Stimulated activated CD4-positive, alpha-beta T cell treated with anti-CD3 and anti-CD28 coated beads, Interleukin-1b, Interleukin-23, amount 100 ng/mL, for 24 hours (primary cell): ENCODE results near the gene APC.

Source experiments
- DNase-seq, 4 experiments: peaks; one replicate each; pipeline ENCODE4 v3.0.0-alpha.2; 2020; ENCODE audit warnings: low read depth in 4 of 4, low spot score in 1 of 4

The APC gene

DNA sequence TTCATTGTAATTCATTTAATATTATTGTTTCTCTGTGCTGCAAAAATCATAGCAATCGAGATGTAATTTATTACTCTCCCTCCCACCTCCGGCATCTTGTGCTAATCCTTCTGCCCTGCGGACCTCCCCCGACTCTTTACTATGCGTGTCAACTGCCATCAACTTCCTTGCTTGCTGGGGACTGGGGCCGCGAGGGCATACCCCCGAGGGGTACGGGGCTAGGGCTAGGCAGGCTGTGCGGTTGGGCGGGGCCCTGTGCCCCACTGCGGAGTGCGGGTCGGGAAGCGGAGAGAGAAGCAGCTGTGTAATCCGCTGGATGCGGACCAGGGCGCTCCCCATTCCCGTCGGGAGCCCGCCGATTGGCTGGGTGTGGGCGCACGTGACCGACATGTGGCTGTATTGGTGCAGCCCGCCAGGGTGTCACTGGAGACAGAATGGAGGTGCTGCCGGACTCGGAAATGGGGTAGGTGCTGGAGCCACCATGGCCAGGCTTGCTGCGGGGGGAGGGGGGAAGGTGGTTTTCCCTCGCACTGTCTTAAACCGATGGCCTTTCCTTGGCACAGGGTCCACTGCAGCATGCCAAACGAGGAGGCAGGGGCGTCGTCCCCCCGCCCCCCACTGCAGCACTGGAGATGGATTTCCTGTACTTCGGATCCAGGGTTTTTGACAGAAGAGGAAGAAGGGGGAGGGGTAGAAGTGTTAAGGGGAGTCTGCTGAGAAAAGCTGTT is at the start of gene APC:
Gene APC (plus strand): TSS at position 423 of the 728 bp plus-strand sequence. CDS start 17,006 bp downstream, outside the sequence.
- peak; percentile 48 to 80 (median 64) for DNase-seq

DNA sequence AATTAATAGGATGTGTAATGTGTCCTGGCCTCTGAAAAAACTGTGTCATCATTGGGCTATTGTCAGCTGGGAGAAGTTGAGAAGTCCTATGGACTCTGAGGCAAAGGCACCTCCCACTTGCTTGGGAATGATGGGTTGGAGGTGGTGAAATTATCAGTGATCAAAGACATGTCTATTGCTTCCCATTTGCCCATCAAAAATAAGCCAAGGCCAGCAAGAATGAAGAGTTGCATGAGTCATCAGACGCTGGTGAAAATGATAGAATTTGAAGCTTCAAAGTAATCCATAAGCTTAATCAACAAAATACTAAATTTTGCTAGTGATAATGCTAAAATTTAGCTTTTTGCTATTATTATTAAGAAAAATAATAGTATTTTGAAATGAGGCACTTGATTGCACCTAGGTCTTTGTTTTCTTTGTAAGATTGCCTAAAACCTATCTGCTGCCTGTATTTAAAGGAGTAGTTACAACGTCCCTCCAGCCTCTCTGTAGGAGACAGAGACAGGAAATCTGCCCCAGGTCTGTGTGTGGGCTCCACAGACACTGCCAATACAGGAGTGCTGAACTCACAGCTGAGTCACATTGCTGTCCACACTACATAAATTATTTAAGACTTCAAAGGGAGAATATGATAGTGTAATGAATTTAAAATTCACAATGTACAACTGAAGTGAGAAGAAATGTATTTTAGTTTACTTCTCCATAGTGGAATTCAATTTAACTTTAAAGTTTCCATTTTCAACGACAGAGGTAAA is 48.4 kb upstream of the APC start:
- DNase-seq = no peak

- no peak for DNase-seq
Measured at GRCh38 chr5:112690605-112691338, 46.9 kb upstream of the APC start.

GRCh38 chr5:112691339-112691680 is 46.4 kb upstream of the APC start:
- DNase-seq = no peak

- peak in 1 of 4 experiments; percentile 6 for DNase-seq
Measured at GRCh38 chr5:112691758-112692157, 45.9 kb upstream of the APC start.

GRCh38 chr5:112692472-112692871 is 45.2 kb upstream of the APC start:
- DNase-seq = no peak

GRCh38 chr5:112693301-112693700 is 44.4 kb upstream of the APC start:
- DNase-seq = no peak

DNA sequence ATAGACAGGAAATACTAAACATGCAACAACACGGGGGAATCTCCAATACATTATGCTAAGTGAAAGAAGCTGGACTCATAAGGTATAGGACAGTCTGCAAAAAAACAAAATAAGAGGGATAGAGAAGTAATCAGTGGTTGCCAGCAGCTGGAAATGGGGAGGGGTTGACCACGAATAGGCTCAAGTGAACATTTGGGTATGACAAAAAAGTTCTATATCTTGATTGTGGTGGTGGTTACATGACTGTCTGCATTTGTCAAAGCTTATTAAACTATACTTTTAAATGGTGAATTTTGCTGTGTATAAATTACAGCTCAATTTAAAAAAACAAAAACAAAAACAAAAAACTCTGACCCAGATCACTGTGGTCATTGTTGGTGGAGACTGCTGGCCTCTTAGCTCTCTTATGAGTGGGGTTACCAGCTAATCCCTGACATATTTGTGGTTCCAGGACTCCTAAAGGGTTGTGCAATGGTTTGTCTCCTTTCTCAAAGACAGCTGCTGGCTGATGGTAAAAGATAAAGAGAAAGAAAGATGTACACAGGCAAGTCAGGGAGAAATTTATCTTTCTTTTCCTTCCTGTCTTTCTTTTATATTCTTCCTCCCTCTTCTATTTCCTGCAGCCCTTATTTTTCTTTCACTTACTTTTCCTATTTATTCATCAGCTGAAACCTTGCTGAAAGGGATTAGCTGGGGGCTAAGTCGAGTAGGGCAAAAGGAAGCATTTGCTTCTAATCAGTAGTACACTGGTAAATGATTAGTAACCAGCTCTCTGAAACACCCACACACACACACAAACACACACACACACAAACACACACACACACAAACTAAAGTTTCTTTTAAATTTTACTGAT is 42.6 kb upstream of the APC start:
- DNase-seq = no peak

DNA sequence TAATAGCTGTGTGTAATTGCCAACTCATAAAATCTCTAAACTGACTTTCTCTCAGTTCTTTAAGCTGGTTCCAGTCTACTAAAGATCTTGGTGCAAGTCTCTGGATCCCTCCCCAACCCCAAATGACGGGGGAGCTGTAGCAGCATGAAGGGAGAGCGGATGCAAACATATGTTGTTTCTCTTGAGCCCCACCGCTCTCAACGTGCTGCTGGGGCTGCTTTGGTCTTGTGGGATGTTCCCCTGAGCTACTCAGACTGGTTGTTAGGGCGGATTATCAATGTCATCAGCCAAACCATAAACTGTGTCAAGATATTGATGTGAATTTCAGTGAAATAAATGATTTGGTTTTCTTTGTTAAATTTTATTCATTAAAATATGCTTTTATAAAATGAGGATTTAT is 40.9 kb upstream of the APC start:
- DNase-seq = no peak

DNA sequence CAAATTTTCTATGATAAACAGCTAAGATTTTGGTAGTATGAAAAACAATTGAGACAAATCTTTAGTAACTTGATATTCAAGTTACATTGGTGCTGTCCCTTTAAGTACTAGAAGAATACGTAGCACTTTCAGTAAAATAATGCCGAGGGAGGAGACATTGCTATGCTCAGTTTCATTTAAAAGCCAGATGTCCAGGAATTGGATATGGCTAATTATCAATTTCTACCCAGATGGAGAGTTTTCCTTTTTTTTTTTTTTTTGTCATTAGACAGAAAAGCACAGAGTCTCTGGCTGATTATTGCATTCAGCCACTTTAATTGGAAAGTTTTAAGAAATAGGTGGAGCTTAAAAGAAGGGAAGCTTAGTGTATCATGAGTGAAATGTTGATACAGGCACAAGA is 40.4 kb upstream of the APC start:
- DNase-seq = no peak

DNA sequence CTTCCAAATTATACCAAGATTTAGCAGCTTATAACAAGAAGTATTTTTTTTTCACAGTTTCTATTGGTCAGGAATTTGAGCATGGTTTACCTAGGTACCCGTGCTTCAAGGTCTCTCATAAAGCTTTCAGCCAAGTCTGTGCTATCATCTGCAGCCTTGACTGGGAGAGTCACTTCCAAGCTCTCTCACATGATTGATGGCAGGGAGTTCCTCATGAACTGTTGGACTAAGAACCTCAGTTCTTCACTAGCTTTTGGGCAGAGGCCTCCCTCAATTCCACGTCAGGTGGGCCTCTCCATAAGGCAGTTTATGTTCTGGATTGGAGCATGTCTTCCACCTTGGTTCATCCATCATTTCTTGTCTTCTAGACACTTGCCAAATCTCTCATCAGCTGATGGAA is 39.9 kb upstream of the APC start:
- DNase-seq = no peak

GRCh38 chr5:112703866-112704820 is 33.5 kb upstream of the APC start:
- DNase-seq = no peak

DNA sequence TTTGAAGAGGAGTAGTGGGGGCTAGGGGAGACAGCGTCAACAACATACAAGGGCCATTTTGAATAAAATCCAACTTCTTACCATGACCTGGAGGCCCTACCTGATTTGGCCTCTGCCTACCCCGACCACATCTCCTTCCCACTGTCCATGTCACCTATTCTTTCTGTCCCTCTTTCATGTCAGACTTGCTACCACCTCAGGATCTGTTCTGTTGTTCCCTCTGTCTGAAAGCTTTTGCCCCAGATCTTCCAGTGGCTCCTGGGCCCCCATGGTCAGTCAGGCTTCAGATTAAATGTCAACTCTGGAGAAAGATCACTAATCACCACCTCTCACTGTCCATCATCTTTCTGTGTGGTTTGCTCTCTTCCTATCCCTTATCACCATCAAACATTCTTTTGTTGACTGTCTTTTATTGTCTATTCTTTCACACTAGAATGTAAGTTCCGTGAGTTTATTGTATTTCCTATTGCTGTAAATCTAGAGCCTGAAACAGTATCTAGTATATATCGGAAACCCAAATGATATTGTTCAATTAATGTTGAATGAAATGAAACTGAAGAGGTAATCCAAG is 31.2 kb upstream of the APC start:
- no peak for DNase-seq

GRCh38 chr5:112707187-112708102 is 30.2 kb upstream of the APC start:
- DNase-seq = peak; percentile 82 to 95 (median 92)

DNA sequence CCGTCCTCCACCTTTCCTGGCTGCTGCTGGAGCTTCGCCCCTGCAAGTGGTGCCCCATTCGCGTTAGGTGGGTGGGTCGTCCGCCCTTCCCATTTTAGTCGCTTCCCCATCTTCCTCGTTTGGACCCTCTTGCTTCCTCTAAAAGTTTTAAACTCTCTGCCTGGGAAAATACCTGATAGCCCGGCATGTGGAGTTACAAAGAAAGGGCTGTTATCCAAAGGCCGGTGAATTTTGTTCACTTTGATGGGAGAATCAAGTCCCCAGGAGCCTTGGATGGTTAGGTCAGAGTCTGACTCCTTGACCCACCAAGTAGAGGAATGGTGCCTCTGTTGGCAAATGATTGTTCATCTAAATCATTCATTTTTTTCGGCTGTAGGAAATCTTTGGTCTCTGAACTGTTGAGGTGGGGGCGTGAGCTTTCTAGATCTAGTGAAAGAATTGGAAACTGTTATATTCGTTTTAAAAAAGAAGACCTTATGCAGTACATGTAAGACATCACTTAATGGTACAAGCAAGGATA is 29.5 kb upstream of the APC start:
- DNase-seq = no peak

GRCh38 chr5:112709416-112709815 is 28.3 kb upstream of the APC start:
- DNase-seq = no peak

DNA sequence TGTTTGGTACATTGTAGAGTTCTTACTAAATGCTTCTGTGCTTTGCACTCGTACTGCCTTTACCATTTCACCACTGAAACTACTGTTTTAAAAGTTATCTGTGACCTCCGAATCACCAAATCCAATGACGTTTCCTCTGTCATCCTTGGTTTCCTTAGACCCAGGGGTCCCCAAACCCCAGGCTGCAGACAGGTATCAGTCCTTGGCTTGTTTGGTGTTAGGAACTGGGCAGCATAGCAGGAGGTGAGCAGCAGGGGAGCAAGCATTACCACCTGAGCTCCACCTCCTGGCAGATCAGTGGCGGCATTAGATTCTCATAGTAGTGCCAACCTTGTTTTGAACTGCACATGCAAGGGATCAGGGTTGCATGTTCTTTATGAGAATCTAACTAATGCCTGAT is 26.8 kb upstream of the APC start:
- no peak for DNase-seq

GRCh38 chr5:112711436-112711835 is 26.2 kb upstream of the APC start:
- no peak for DNase-seq
